ENCODE measurements around the gene ATXN8OS. TPM values are rescaled to one million over a fixed set of nuclear protein-coding genes. Genes with fewer than 3 reads are reported as not detected.

Gene ATXN8OS
- total RNA-seq, 1 donor from 2014 or later: not detected

Other genes starting within 250 kb of the ATXN8OS start
- 0.31 TPM for gene KLHL1, start 626 bp downstream of the ATXN8OS start, total RNA-seq